ENCODE data around the gene CIDEC.

- TF ChIP-seq POLR2AphosphoS5 (IDR thresholded peaks at IDR 0.05), result no peak
- no peak for TF ChIP-seq CTCF (IDR thresholded peaks at IDR 0.05)
These were observed 34.0 kb upstream of the CIDEC start for GRCh38 chr3:9914011-9914410.
